Breast epithelium (tissue), 3 donors: Measurements from ENCODE around the gene CHN2.

ENCODE experiments used
- CTCF ChIP-seq, 3 donors: fragments of 450-650 bp; IDR thresholded peaks; one replicate each; pipeline ENCODE4 v1.5.1; 2016 to 2017; ENCODE audit warnings: antibody characterized with exemption in 3 of 3, mild to moderate bottlenecking in 3 of 3, moderate library complexity in 3 of 3
- POLR2A ChIP-seq: fragments of 450-650 bp; IDR thresholded peaks from one replicate; pipeline ENCODE4 v1.6.1; 2016; ENCODE audit warnings: antibody characterized with exemption, mild to moderate bottlenecking, moderate library complexity
- POLR2AphosphoS5 ChIP-seq, 3 donors: sonication (generic); formaldehyde crosslinking; IDR thresholded peaks; one replicate each; pipeline ENCODE4 v1.6.1; 2017; ENCODE audit warnings: antibody characterized with exemption in 3 of 3

- TF ChIP-seq CTCF (IDR thresholded peaks at IDR 0.05) (no peak), POLR2A (no peak), POLR2AphosphoS5 (IDR thresholded peaks at IDR 0.05) (no peak)
Observed at GRCh38 chr7:29485339-29486190, 291.0 kb downstream of the CHN2 start.
